ENCODE results near the gene ZNRF1.

DNA sequence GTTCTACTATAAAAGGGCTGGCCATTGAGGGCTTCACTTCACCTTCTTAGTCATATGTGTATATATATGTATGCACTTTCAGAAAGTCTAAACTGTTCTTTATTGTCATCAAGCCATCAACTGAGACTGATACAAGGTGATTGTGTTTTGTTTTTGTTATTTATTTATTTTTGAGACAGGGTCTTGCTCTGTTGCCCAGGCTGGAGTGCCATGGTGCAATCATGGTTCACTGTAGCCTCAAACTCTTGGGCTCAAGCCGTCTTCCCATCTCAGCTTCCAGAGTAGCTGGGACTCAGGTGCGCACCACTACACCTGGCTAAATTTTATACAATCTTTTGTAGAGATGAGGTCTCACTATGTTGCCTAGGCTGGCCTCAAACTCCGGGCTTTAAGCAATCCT, 5.6 kb downstream of the ZNRF1 start:
- TF ChIP-seq, protein P1, sequence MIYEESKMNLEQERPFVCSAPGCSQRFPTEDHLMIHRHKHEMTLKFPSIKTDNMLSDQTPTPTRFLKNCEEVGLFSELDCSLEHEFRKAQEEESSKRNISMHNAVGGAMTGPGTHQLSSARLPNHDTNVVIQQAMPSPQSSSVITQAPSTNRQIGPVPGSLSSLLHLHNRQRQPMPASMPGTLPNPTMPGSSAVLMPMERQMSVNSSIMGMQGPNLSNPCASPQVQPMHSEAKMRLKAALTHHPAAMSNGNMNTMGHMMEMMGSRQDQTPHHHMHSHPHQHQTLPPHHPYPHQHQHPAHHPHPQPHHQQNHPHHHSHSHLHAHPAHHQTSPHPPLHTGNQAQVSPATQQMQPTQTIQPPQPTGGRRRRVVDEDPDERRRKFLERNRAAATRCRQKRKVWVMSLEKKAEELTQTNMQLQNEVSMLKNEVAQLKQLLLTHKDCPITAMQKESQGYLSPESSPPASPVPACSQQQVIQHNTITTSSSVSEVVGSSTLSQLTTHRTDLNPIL (CRISPR knock-in tag; IDR thresholded peaks at IDR 0.05; ENCODE audit: low read depth): no peak
- TF ChIP-seq ZFP30 (CRISPR knock-in tag; IDR thresholded peaks at IDR 0.05) (no peak), CSDC2 (CRISPR knock-in tag; IDR thresholded peaks at IDR 0.05) (no peak), ZNF8 (CRISPR knock-in tag; IDR thresholded peaks at IDR 0.05) (no peak)

Data from SK-N-SH treated with all-trans-retinoic acid at 6 μM for 48 hours (cell line).